CD4-positive, alpha-beta T cell treated with Interleukin-21 for 1 hour (primary cell): Measurements from ENCODE around the gene OGDHL.
"Not testable (repeated sequence)": the region's sequence is repeated elsewhere in the genome, so short reads cannot be mapped to it uniquely, and the experiment has no call there.

Experiments
- DNase-seq: peaks from one replicate; pipeline ENCODE4 v3.0.0-alpha.2; 2020

OGDHL gene

GRCh38 chr10:49756031-49756430 is 6.1 kb downstream of the OGDHL start:
- no peak for DNase-seq

GRCh38 chr10:49754951-49755350 is 7.2 kb downstream of the OGDHL start:
- not testable (repeated sequence) for DNase-seq

GRCh38 chr10:49752584-49752983 is 9.5 kb downstream of the OGDHL start:
- DNase-seq, result no peak

- DNase-seq, result no peak
Observed at GRCh38 chr10:49751636-49752510, 10.2 kb downstream of the OGDHL start.

GRCh38 chr10:49751216-49751615 is 10.9 kb downstream of the OGDHL start:
- DNase-seq, result no peak

GRCh38 chr10:49750546-49750945 is 11.6 kb downstream of the OGDHL start:
- no peak for DNase-seq

- DNase-seq, result no peak
Observed at GRCh38 chr10:49749556-49750491, 12.3 kb downstream of the OGDHL start.

- DNase-seq, result no peak
Observed at GRCh38 chr10:49749144-49749543, 13.0 kb downstream of the OGDHL start.

GRCh38 chr10:49748006-49748405 is 14.1 kb downstream of the OGDHL start:
- no peak for DNase-seq

GRCh38 chr10:49747303-49747646 is 14.8 kb downstream of the OGDHL start:
- no peak for DNase-seq

- DNase-seq, result no peak
Observed at GRCh38 chr10:49746626-49747302, 15.4 kb downstream of the OGDHL start.

- no peak for DNase-seq
Observed at GRCh38 chr10:49745756-49746155, 16.4 kb downstream of the OGDHL start.

- DNase-seq, result no peak
Observed at GRCh38 chr10:49744924-49745605, 17.1 kb downstream of the OGDHL start.

- DNase-seq, result no peak
Observed at GRCh38 chr10:49744091-49744685, 17.9 kb downstream of the OGDHL start.

- DNase-seq, result no peak
Observed at GRCh38 chr10:49743464-49744075, 18.6 kb downstream of the OGDHL start.

GRCh38 chr10:49742683-49743463 is 19.2 kb downstream of the OGDHL start:
- DNase-seq, result no peak

- DNase-seq, result no peak
Observed at GRCh38 chr10:49741108-49741995, 20.8 kb downstream of the OGDHL start.

- no peak for DNase-seq
Observed at GRCh38 chr10:49740346-49741107, 21.6 kb downstream of the OGDHL start.

GRCh38 chr10:49739426-49739825 is 22.7 kb downstream of the OGDHL start:
- no peak for DNase-seq
